Activated naive CD4-positive, alpha-beta T cell treated with Interleukin-2 at 50 U/mL for 16 hours (primary cell): ENCODE measurements around the gene KDM4D.
"Not testable (repeated sequence)": the region's sequence is repeated elsewhere in the genome, so short reads cannot be mapped to it uniquely, and the experiment has no call there.

ENCODE experiments used
- DNase-seq: peaks from one replicate; pipeline ENCODE4 v3.0.0-alpha.2; 2020

KDM4D gene

DNA sequence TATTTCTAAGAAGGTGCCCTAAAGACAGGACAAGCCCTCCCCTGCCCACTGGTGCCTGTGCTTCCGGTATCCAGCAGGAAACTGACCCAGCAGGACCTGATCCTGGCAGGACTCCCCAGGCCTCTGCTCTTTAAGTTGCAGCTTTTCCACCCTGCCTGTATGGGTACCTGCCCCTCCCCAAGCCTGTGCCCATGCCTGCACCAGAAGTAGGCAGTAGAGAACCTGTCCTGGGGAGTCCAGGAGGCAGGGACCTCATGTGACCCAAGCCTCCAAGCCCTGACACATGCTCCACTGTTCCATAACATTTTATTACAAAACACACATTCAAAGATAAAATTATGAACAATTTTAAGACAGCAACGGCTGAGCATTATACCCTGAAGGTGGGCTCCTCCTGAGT is 14.3 kb upstream of the KDM4D start:
- DNase-seq = no peak

DNA sequence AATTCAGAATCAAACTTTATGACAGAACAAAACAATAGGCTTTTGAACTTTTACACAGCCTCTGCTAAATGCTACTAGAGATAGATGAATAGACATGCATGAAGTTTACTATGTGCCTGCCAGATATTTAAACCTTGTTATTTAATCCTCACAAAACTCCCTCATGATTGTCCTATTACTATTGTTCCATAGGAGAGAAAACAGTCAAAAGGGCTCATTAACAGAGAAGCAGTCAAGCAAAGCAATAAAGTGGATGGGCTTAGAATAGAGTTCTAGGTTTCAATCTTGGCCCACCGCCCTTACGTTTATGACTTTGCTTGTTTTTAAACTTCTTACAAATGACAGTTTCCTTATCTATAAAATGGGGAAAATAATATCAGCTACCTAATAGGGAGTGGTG is 13.0 kb upstream of the KDM4D start:
- no peak for DNase-seq

- no peak for DNase-seq
Measured at GRCh38 chr11:94961255-94961654, 12.3 kb upstream of the KDM4D start.

- DNase-seq = no peak
Measured at GRCh38 chr11:94964934-94965333, 8.6 kb upstream of the KDM4D start.

- no peak for DNase-seq
Measured at GRCh38 chr11:94968334-94968958, 5.1 kb upstream of the KDM4D start.

GRCh38 chr11:94972700-94973098 is 810 bp upstream of the KDM4D start:
- no peak for DNase-seq

- DNase-seq = no peak
Measured at GRCh38 chr11:94974178-94974577, 669 bp downstream of the KDM4D start.

DNA sequence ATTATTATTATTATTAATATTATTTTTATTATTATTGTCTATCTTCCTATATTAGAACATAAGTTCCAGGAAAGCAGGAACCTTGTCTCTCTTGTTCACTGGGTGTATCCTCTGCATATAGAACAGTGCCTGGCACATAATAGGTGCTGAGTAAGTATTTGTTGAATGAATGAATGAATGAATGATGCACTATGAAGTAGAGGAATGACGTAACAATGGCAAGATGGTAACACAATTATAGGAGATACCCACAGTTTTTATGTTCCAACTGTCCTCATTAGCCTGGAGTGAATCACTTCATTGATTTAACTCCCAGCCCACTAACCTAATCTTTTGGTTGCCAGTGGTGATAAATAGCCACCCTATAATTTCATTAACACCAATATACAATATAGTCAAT is 2.1 kb downstream of the KDM4D start:
- no peak for DNase-seq

GRCh38 chr11:94987378-94987777 is 13.9 kb downstream of the KDM4D start:
- DNase-seq = no peak

GRCh38 chr11:94988748-94989147 is 15.2 kb downstream of the KDM4D start:
- no peak for DNase-seq

DNA sequence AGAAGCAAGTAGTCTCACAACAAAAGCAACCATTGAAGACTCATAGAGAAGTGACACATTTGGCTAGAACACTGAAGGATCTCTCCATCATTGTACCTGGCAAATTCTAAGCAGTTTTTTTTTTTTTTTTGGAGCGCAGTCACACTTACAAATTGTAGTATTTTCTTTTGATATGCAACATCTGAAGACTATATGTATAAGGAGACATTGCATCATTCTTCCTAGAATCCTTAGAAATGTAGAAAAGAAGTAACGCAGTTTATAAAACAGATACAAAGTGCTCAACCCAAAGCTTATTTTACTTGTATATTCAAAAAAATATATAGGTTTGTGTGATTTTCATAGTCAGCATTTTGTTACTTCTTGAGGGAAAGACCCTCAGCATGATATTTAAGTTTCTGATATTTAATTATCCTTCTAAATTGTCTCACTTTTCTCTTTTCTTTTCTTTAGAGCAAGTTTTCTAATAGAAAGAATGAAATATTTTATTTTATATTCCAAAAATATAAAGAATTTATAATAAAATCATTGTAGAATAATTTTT is 20.0 kb downstream of the KDM4D start:
- DNase-seq = no peak

DNA sequence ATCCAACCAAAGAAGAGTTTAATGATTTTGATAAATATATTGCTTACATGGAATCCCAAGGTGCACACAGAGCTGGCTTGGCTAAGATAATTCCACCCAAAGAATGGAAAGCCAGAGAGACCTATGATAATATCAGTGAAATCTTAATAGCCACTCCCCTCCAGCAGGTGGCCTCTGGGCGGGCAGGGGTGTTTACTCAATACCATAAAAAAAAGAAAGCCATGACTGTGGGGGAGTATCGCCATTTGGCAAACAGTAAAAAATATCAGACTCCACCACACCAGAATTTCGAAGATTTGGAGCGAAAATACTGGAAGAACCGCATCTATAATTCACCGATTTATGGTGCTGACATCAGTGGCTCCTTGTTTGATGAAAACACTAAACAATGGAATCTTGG is 23.9 kb downstream of the KDM4D start:
- DNase-seq = no peak

DNA sequence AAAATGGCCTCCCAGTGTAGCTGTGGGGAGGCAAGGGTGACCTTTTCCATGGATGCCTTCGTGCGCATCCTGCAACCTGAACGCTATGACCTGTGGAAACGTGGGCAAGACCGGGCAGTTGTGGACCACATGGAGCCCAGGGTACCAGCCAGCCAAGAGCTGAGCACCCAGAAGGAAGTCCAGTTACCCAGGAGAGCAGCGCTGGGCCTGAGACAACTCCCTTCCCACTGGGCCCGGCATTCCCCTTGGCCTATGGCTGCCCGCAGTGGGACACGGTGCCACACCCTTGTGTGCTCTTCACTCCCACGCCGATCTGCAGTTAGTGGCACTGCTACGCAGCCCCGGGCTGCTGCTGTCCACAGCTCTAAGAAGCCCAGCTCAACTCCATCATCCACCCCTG is 24.8 kb downstream of the KDM4D start:
- no peak for DNase-seq

DNA sequence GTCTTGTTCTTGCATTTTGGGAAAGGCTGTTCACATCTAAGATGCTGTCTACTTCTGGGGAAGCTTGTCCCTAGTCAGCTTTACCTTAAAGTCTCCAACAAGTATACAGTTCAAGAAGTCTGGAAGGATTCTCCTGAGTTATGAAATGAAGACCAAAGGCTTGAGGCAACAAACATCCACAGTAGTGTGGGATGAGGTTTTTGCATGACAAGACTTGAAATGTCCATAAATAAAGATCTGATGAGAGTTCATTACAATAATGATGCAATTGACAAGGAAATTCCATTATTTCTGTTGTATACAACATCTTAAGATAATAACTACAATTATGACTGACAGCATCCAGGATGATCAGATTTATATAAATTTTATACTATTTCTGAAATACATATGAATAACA is 30.2 kb downstream of the KDM4D start:
- no peak for DNase-seq

- DNase-seq = no peak
Measured at GRCh38 chr11:95005642-95006041, 32.1 kb downstream of the KDM4D start.

DNA sequence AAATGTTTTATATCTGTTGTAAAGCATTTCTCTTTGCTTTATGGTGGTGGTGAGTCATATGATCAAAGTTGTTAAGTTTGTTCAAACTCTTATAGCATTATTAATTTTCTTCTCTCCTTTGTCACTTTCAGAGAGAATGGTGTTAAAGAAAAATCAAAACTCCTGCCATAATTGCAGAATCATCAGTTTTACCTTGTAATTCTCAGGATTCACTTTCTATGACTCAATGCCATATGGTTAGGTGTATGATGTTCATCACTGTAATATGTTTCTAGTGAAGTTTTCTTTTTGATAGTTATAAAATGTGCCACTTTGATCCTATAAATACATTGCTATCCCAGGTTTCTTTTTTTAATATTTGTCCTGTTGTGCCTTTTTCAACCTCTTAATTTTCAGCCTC is 37.9 kb downstream of the KDM4D start:
- DNase-seq = no peak

DNA sequence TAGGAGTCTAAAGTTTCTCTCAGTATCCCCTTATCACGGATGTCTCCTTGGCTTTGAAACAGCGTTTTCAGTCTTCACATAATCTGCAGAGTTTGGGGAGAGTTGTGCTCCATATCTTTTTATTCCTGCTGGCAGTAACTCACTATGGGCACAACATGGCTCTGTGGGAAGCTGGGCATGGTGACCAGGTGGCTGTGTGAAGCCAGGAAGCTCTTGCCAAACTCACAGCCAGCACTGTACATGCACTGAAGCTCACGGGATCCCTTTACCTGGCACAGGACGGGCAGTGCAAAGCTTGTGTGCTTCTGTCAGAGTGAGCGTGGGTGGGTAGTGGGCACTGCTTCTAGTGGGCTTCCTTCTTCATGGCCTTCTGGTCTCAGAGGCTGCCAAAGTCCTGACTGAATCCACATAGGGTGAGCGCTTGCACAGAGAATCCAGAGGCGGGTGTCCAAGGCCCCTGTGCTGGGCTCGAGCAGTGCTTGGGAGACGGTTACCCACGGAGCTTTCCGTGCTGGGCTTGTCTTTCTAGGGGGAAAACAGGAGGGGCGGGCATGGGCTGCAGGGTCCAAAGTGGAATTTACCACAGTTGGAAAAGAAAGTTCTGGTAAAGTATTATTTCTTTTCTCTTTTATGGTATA is 40.8 kb downstream of the KDM4D start:
- no peak for DNase-seq

GRCh38 chr11:95016139-95016538 is 42.6 kb downstream of the KDM4D start:
- no peak for DNase-seq

DNA sequence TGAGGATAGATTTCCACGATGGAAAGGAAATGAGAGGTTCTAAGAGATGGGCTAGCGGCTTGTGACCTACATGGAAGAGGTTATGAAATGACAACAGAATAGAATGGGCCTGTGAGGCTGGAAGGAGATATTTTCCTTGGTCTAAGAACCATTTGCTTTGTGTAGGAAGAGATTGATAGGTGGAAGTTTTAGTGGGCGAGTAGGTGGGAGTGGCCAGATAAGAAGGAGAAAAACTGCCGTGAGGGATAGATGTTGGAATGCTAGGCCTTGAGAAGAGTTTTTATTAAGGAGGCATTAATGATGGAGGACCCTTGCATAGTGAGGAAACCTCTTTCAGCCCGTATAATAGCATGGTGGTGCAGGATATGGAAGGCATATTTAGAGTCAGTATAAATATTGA is 48.0 kb downstream of the KDM4D start:
- DNase-seq = not testable (repeated sequence)

GRCh38 chr11:95024958-95025357 is 51.4 kb downstream of the KDM4D start, which contains the start of gene KDM4E:
TSS of gene KDM4E (plus strand) at chr11:95025258. CDS start at chr11:95025558, 300 bp downstream.
- DNase-seq = no peak

DNA sequence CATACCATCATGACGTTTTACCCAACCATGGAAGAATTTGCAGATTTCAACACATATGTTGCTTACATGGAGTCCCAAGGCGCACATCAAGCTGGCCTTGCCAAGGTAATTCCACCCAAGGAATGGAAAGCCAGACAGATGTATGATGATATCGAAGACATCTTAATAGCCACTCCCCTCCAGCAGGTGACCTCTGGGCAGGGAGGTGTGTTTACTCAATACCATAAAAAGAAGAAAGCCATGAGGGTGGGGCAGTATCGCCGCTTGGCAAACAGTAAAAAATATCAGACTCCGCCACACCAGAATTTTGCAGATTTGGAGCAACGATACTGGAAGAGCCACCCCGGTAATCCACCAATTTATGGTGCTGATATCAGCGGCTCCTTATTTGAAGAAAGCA is 52.1 kb downstream of the KDM4D start:
- not testable (repeated sequence) for DNase-seq

- no peak for DNase-seq
Measured at GRCh38 chr11:95028357-95028756, 54.8 kb downstream of the KDM4D start.

DNA sequence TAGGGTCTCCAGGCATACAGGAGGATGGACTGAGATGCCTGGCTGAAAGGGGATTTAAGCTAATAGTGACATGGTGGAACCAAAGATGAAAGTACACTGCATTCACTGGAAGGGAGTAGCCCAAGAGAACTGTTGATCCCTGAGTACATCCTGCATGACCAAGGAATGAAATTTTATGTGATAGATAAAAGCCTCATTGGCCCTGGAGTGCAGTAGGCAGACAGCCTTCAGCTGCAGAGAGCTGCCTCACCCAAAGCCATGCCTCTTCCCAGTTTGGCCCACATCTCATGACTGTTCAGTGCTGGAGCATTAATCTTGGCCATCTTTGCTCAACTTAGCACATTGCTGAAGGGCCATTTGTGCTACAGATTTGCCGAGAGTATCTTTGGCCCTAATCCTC is 59.5 kb downstream of the KDM4D start:
- no peak for DNase-seq

GRCh38 chr11:95035316-95035715 is 61.8 kb downstream of the KDM4D start:
- no peak for DNase-seq
